ENCODE measurements around the gene CLIC6. TPM values are rescaled to one million over a fixed set of nuclear protein-coding genes. Genes with fewer than 3 reads are reported as not detected.
A peak's percentile ranks its signal among the peaks of the same experiment; 100 is the strongest.

CLIC6 gene
- total and polyA plus RNA-seq, 8 donors = 1.0 to 13.2 (median 2.1) TPM

GRCh38 chr21:34698270-34699015 lies 29.6 kb downstream of the CLIC6 start:
- H3K4me3 ChIP-seq = no peak overlapping the region
- no peaks in the 10 kb centered on the region for H3K4me1 ChIP-seq
- FAIRE-seq (no peak), DNase-seq (no peak), ATAC-seq (no peak)
- WGBS, 2 donors = 62% methylated on average over 7 of the region's 7 CpGs
- no peaks in the 10 kb centered on the region for H3K36me3 ChIP-seq
- H3K27ac ChIP-seq = no peak overlapping the region
- intact Hi-C loops (cut with DNase I) = no loop called here
- H3K27me3 ChIP-seq = no peaks in the 10 kb centered on the region
- TF ChIP-seq, protein P1, sequence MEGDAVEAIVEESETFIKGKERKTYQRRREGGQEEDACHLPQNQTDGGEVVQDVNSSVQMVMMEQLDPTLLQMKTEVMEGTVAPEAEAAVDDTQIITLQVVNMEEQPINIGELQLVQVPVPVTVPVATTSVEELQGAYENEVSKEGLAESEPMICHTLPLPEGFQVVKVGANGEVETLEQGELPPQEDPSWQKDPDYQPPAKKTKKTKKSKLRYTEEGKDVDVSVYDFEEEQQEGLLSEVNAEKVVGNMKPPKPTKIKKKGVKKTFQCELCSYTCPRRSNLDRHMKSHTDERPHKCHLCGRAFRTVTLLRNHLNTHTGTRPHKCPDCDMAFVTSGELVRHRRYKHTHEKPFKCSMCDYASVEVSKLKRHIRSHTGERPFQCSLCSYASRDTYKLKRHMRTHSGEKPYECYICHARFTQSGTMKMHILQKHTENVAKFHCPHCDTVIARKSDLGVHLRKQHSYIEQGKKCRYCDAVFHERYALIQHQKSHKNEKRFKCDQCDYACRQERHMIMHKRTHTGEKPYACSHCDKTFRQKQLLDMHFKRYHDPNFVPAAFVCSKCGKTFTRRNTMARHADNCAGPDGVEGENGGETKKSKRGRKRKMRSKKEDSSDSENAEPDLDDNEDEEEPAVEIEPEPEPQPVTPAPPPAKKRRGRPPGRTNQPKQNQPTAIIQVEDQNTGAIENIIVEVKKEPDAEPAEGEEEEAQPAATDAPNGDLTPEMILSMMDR (IDR thresholded peaks at IDR 0.05) = no peak
- H3K9me3 ChIP-seq = no peaks in the 10 kb centered on the region

DNA sequence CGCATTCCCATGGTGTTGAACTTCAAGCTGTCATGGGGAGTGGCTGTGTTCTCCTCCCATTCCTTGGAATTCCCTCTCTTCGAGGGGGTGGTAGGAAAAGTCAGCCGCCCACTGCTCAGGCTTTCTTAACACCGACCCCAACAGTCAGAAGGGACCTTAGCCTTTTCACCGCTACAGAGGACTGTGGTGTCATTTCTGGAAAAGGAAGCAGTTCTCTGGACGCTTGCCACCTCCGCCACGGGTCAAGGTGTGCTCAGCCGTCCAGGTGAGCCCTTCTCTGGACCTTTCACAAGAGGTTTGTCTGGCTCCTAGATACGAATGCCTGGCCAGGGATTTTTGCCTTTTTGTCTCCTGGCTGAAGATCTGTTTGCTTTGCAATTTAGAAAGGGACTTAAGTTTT lies 31.8 kb downstream of the CLIC6 start:
- intact Hi-C loops (cut with DNase I) = no loop called here
- no peak for DNase-seq
- FAIRE-seq = no peak

GRCh38 chr21:34701726-34702125 lies 32.9 kb downstream of the CLIC6 start:
- intact Hi-C loops (cut with DNase I) = no loop called here
- Histone ChIP-seq H3K27ac (no peak overlapping the region), H3K36me3 (no peaks in the 10 kb centered on the region), H3K9me3 (no peaks in the 10 kb centered on the region), H3K4me3 (no peak overlapping the region), H3K4me1 (no peaks in the 10 kb centered on the region), H3K27me3 (no peaks in the 10 kb centered on the region)
- FAIRE-seq (no peak), DNase-seq (no peak), ATAC-seq (peak in 1 of 4 donors; percentile 6)
- 85 to 86% methylated on average over 8 of the region's 8 CpGs for WGBS, 2 donors
- TF ChIP-seq, protein P1 (IDR thresholded peaks at IDR 0.05) = no peak

More for the DNA sequence above, 31.8 kb downstream of the CLIC6 start:
- Histone ChIP-seq H3K9me3 (no peaks in the 10 kb centered on the region), H3K36me3 (no peaks in the 10 kb centered on the region), H3K27ac (no peak overlapping the region), H3K4me3 (no peak overlapping the region), H3K4me1 (no peaks in the 10 kb centered on the region), H3K27me3 (no peaks in the 10 kb centered on the region)
- ATAC-seq = no peak
- TF ChIP-seq, protein P1 (IDR thresholded peaks at IDR 0.05) = no peak
- 65 to 75% methylated on average over 10 of the region's 10 CpGs for WGBS, 2 donors

- intact Hi-C loops (cut with DNase I) = no loop called here
- no peak for FAIRE-seq
- 78 to 82% methylated on average over 22 of the region's 22 CpGs for WGBS, 2 donors
These were observed 33.8 kb downstream of the CLIC6 start for GRCh38 chr21:34702341-34703170.

More at GRCh38 chr21:34702341-34703170, 33.8 kb downstream of the CLIC6 start:
- no peaks in the 10 kb centered on the region for H3K36me3 ChIP-seq
- DNase-seq = no peak
- H3K4me1 ChIP-seq = no peaks in the 10 kb centered on the region
- no peak overlapping the region for H3K4me3 ChIP-seq
- H3K27me3 ChIP-seq = no peaks in the 10 kb centered on the region
- no peak overlapping the region for H3K27ac ChIP-seq
- TF ChIP-seq, protein P1 (IDR thresholded peaks at IDR 0.05) = no peak
- H3K9me3 ChIP-seq = no peaks in the 10 kb centered on the region
- ATAC-seq = peak in 3 of 4 donors; percentile 42 to 63 (median 58)
